ENCODE measurements around the gene SLC25A23.

DNA sequence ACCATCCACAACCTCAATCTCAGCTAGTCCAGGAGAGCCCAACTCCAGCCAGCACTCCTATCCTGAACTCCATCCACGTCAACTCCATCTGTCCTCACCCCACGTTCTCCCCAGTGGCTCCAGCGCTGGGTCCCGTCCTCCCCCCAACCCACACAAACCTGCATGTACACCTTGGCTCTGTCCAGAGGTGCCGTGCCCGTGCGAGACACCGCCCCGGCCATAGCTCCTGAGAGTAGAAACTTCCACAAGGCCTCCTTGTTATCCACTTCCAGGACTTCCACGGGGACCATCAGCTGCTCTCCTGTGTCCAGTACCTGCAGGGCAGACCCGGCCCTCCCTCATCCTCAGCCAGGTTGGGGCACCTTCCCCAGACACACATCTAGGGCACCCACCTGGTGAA lies 27.7 kb downstream of the SLC25A23 start:
- TF ChIP-seq EZH2 (IDR thresholded peaks at IDR 0.05) (no peak), POLR2AphosphoS5 (IDR thresholded peaks at IDR 0.05; ENCODE audit: borderline replicate concordance, low read depth, low read length) (no peak), FOXP2 (optimal IDR thresholded peaks at IDR 0.05; ENCODE audit: control extremely low read depth, extremely low read length, insufficient read depth) (no peak)
